Breast epithelium (tissue), 3 donors: Measurements from ENCODE around the gene GUK1.

Experiments used
- POLR2A ChIP-seq: fragments of 450-650 bp; IDR thresholded peaks from one replicate; pipeline ENCODE4 v1.6.1; 2016; ENCODE audit warnings: antibody characterized with exemption, mild to moderate bottlenecking, moderate library complexity
- TF ChIP-seq, protein P1 (sequence below), 3 donors: fragments of 450-650 bp; IDR thresholded peaks; one replicate each; pipeline ENCODE4 v1.5.1; 2016 to 2017; ENCODE audit warnings: antibody characterized with exemption in 3 of 3, mild to moderate bottlenecking in 3 of 3, moderate library complexity in 3 of 3

DNA sequence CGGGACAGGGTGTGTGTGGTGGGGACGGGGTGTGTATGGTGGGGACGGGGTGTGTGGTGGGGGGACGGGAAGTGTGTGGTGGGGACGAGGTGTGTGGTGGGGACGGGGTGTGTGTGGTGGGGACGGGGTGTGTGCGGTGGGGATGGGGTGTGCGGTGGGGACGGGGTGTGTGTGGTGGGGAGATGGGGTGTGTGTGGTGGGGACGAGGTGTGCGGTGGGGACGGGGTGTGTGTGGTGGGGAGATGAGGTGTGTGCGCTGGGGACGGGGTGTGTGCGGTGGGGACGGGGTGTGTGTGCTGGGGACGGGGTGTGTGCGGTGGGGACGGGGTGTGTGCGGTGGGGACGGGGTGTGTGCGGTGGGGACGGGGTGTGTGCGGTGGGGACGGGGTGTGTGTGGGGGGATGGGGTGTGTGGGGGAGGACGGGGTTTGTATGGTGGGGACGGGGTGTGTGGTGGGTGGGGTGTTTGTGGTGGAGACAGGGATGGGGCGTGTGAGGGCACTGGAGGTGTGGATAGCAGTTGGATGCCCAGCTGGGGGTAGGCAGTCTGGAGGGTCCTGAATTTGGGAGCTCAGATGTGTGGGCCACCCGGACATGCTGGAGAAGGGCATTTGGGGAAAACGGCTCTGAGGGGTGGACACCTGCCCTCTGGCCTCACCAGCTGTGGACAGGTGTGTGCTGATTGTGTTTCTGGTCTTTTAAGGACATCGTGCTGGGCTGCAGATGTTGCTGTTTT lies 42.4 kb downstream of the GUK1 start:
- TF ChIP-seq, protein P1, sequence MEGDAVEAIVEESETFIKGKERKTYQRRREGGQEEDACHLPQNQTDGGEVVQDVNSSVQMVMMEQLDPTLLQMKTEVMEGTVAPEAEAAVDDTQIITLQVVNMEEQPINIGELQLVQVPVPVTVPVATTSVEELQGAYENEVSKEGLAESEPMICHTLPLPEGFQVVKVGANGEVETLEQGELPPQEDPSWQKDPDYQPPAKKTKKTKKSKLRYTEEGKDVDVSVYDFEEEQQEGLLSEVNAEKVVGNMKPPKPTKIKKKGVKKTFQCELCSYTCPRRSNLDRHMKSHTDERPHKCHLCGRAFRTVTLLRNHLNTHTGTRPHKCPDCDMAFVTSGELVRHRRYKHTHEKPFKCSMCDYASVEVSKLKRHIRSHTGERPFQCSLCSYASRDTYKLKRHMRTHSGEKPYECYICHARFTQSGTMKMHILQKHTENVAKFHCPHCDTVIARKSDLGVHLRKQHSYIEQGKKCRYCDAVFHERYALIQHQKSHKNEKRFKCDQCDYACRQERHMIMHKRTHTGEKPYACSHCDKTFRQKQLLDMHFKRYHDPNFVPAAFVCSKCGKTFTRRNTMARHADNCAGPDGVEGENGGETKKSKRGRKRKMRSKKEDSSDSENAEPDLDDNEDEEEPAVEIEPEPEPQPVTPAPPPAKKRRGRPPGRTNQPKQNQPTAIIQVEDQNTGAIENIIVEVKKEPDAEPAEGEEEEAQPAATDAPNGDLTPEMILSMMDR (IDR thresholded peaks at IDR 0.05) = no peak
- no peak for TF ChIP-seq POLR2A
